ENCODE data around the gene IQCE. TPM values are rescaled to one million over a fixed set of nuclear protein-coding genes. Genes with fewer than 3 reads are reported as not detected.
"Not testable (repeated sequence)": the region's sequence is repeated elsewhere in the genome, so short reads cannot be mapped to it uniquely, and the experiment has no call there.

Gene IQCE
- polyA plus RNA-seq, 1 donor: 5.9 TPM

DNA sequence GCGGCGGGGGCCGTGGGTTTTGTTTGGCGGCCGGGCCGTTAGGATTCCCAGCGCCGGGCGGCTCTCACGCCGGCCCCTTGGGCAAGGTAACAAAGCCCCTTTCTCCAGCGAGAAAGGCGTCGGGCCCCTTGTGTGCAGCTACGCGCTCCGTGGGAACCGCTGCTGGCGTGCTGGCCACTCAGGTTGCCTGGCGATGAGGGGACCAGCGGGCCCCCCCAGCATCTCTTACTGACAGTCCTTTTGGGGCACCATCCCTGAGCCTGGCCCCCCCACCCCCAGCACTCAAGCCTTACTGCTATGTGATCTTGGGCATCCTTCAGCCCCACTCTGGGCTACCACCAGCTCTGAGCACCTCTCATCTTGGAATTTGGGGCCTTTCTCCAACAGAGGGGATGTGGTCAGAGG, 37.4 kb upstream of the IQCE start:
- DNase-seq: no peak

DNA sequence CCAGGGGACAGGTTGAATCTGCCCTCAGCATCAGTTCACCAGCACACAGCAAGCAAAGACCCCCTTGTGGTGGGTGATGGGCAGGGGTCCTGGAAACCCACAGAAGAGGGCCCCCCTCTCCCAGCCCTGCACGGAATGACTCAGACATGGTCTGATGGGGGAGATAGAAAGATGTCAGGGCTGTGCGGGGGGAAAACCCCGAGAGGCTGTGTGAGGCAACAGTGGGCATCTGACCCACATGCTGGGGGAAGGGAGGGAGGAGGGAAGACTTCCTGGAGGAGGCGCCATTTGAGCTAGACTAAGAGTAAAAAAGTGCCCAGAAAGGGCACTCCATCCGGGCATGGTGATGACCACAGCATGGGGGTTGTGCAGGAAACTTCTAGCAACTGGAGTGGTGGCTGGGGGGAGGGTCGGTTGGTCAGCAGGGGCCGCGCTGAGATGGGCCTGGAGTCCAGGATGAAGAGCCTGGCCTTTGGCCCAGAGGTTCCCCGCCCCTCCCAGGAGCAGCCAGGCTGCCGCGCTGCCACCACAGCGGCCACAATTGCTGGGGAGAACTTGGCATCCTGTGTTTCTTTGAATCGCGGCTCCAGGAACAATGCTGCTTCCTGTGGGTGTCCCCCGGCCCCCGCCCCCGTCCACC, 36.7 kb upstream of the IQCE start:
- DNase-seq: no peak

DNA sequence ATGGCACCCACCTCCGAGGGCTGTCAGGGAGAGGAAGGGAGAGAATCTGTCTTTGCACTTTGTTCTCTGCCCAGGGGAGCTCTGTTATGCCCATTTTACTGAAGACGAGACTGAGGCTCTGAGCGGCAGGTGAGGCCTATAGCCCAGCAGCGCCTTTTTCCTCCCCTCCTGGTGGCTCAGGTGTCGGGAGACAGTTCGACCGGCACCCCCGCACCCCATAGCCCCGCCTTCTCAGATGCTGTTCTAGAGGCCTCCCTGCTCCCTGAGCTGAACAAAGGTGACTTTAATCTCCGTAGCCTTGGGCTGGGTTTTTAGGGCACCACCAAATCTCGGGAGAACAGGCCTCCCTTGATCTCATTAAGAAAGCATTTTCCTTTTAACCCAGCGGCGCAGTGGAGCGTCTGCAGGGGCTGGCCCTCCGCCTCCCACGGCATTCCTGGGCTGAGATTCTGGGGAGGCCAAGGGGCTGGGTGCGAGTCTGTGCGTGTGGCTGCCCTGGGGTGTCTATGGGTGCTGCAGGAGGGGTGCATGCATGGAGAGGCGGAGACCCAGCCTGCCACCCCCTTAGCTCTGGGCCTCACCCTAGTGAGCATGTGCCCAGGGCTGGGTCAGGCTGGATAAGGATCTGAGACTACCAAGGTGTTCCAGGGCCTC, 35.9 kb upstream of the IQCE start:
- DNase-seq: no peak

DNA sequence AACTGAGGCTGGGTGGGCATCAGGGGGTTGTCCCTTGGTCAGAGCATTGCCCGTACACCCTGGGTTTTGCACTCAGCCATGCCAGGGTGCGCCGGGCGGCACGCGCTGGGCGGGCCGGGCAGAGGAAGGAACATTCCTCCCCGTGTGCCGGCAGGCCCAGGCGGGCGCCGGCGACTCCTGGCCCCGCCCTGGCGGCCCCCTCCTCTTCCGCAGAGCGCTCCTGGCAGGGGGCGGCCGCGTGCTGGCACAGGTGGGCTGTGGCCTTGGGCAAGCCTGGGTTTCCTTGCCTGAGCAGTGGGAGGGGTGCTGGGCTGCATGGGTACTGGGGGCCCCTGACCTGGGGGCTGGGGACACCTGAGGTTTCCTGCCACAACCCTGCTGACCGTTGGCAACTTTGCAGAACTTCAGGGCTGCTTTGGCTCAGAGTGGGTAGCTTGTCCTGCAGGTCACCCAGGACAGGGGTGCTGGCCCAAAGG, 35.3 kb upstream of the IQCE start:
- no peak for DNase-seq

DNA sequence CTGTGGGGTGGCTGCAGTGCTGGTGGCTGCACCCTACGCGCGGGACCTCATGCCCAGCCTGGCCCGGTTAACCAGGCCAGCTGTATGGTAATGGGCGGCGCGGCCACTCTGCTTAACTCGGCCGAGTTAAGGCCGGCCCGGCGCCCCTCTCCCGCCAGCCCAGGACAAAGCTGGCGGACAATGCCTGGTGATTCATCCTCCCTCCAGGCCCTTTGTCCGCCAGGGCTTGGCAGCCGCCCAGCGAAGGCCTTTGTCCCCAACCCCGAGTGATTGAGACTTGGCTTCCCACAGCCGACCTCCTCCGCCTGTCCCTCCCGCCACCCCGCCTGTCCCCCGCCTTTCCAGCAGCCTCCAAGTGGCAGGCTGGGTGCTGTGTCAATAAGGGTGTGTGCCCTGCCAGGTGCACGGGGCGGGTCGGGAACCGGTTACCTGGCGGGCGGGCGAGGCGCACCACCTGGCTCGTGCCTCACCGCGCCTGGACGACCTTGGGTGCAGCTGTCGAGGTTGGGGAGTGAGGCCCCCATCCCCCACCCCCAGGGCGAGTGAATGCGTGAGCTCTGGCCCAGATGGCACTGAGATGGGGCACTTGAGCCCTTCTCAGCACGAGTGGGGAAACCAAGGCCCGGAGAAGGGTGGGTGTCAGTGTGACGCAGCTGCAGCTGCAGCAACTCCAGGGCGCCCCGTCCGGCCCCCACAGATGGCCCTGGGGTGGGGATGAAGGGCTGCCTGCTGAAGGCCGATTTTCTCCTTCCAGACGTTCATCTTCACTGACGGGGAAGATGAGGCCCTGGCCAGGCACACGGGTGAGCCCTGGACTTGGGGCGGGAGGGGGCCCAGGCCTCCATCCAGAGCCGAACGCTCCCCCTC, 34.6 kb upstream of the IQCE start:
- DNase-seq: peak; percentile 59

DNA sequence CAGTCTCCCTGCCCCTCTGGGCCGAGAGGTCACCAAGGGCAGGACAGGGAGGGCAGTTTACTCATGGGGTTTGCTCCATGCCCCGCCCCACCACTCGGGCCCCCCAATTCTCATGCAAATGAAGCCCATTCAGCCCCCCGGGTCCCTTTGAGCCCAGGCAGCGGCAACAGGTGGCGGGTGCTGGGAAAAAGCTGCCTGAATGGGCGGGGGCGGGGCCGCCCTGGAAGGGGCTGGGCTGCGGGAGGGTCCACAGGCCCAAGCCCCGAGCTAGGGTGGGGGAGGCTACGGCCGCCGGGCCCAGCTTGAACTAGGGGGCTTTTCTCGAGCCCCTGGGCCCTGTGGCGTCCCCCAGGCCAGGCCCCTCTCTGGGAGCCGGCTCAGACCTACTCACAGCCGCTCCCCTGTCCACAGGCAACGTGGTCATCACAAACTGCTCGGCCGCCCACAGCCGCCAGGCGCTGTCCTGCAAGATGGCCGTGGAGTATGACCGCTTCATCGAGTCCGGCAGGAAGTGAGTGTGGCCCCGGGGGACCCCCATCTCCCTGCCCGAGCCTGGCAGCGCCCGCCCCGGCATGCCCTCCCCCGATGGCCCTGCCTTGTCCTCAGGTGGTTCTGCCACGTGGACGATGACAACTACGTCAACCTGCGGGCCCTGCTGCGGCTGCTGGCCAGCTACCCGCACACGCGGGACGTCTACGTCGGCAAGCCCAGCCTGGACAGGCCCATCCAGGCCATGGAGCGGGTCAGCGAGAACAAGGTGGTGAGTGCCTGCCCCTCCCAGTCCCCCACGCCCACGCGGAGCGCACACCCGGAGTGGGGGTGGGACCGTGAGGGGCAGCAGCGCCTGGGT, 33.7 kb upstream of the IQCE start:
- no peak for DNase-seq

DNA sequence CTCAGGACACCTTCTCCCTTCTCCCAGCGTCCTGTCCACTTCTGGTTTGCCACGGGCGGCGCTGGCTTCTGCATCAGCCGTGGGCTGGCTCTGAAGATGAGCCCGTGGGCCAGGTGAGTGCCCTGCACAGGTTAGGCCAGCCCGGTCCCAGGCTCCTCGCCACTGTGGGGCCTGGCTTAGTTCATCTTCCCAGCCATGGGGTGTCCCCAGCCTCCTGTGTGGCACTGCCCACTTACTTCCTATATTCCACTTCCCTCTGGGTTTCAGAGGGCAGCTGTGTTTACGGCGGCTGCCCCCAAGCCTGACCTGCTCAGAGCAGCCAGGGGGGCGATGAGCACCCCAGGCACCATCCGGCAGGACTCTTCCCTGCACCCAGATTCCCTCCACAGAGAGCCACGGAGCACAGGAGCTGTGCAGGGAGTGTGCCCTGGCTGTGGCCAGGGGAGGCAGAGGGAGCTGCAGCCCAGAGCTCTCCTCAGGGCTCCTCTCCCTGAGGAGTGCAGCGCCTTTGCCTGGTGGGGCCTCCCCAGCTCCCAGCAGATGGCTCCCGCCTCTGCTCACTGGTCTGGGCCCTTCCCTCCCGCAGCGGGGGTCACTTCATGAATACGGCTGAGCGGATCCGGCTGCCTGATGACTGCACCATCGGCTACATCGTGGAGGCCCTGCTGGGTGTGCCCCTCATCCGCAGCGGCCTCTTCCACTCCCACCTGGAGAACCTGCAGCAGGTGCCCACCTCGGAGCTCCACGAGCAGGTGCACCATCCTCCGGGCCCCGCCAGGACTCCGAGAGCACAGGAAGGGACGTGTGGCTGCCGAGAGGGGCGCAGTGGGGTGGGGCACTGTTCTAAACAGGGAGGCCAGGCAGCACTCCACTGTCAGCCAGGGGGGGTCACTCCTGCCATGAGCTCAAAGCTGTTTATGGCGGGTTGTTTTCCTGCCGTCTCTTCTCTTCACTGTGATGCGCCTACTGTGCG, 32.8 kb upstream of the IQCE start:
- DNase-seq: no peak

DNA sequence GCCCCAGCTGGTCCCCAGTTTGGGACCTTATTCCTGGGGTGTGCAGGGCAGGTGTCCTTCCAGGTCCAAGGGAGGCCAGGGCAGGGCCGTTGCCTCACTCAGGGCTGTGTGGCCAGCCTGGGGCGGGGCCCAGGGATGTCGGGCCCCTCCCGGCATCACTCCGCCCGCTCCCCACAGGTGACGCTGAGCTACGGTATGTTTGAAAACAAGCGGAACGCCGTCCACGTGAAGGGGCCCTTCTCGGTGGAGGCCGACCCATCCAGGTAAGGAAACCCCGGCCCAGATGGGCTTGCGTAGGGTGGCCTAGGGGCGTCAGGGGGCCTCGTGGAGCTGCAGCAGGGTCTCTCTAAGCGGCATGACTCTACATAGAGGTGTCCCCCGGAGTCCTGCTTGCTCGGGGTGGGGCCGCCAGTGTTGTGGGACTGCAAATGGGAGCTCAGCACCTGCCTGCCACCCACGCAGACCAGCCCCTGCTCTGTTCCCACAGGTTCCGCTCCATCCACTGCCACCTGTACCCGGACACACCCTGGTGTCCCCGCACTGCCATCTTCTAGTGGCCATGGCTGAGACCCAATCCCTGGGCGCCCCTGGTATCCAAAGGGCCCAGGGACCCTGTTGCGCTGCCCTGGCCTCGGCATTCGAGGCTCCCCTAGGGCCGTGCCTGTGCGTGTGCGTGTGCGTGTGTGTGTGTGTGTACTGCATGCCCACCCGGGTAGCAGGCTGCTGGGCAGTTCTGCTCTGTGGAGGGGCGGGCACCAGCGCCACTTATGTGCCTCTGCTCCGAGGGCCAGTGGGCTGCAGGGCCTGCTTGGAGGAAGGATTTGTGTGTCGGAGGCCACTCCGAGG, 31.9 kb upstream of the IQCE start:
- DNase-seq: no peak

DNA sequence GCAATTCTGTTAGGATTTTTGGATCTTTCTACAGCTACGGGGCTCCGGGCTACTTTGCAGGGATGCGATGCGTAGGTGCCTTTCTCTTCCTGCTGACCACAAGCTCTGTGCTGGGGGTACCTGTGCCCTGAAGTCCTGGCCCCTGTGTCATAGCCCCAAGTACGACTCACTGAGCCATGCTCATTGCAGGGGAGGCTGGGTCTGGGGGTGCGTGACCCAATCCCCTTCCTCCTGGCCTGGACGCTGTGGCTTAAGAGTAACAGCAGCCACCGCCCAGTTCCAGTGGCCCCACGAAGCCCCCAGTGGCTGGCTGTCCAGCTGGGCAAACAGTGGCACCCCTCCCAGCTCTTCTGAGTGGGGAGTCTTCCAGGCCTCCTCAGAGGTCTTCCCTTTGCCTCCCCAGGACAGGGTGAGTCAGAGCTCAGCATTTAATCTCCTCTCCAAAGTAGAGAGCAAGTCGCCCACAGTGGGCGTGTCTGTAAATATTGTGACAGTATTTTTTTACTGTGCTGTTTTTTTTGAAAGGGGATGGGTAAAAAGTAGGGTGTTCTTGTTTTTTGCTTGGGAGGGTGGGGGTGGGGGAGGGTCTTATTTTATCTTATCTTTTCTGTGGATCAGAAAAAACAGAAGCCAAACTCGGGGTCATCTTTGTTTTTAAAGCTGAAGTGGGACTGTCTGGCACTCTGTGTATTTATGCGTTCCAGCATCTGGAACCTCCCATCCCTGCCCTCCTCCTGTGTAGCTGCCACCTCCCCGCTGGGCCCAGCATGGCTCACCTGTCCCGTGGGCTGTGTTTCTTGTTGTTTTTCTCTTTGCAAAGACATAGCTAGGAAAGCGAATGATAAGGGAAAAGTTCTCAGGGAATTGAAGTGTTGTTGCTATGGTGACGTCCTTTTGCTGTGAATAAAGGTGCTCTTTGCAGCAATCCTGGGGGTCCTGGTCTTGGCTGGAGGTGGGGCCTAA, 31.0 kb upstream of the IQCE start:
- no peak for DNase-seq

DNA sequence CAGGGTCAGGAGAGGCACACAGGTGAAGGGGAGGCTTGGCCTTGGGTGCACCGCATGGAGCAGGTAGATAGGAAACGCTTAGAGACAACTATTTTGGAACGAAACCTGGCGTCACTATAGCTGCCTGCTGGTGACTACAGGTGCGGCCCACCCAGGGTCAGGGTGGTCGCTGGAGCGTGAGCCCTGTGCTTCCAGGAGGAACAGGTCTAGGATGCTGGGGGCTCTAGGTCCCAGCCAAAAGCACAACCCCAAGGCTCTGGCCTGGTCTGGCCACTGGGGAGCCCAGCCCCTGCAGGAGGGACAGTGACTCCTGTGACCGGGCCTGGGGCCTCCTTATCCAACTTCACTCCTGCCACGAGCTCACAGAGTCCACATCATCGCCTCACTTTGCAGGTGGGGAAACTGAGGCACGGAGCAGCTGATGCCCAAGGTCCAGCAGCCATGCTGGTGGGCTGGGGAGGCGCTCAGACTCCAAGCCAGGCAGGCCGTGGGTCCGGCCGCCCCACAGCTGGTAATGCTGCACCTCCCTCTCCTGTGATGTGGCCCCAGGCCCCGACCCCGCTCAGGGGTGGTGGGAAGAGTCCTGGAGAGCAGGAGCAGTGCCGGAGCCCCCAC, 30.2 kb upstream of the IQCE start:
- no peak for DNase-seq

DNA sequence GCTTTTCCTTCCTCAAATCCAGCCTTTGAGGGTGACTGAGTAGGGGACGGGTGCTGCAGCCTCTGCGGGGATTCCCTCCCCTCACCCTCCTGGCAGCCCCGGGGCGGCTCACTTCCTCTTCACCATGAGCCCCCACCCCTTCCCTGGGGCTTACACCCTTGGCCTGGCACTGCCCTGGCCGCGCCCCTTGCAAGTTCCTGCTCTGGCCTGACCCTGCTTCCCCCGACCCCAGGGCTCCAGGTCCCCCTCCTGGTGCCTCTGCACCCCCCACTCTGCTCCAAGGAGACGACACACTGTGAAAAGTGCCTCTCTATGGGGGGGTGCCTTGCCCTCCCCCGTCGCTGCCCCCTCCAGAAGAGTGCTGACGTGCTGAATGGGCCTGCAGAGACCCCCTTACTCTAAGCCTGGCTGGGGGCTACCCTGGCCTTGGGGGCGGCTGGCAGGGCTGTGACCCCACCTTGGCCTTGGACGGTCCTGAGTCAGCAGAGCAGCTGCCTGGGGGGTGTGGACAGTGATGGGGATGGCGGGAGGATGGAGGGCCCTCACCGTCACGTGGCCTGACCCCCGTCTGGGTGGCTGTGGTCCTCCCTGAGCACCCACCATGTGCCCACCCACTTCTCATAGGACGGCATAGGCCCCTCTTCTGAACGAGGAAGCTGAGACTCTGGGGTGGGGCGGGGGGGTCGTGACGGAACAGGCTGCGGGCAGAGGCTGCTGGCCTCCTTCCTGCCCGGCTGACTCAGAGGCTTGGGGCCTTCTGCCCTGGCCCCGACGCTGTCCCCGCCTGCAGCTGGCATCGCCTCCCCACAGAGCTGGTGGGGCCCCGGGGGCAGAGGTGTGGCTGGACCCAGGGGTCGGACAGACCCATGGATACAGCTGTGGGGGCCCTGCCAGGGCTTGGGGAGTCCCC, 29.4 kb upstream of the IQCE start:
- DNase-seq: peak; percentile 54

DNA sequence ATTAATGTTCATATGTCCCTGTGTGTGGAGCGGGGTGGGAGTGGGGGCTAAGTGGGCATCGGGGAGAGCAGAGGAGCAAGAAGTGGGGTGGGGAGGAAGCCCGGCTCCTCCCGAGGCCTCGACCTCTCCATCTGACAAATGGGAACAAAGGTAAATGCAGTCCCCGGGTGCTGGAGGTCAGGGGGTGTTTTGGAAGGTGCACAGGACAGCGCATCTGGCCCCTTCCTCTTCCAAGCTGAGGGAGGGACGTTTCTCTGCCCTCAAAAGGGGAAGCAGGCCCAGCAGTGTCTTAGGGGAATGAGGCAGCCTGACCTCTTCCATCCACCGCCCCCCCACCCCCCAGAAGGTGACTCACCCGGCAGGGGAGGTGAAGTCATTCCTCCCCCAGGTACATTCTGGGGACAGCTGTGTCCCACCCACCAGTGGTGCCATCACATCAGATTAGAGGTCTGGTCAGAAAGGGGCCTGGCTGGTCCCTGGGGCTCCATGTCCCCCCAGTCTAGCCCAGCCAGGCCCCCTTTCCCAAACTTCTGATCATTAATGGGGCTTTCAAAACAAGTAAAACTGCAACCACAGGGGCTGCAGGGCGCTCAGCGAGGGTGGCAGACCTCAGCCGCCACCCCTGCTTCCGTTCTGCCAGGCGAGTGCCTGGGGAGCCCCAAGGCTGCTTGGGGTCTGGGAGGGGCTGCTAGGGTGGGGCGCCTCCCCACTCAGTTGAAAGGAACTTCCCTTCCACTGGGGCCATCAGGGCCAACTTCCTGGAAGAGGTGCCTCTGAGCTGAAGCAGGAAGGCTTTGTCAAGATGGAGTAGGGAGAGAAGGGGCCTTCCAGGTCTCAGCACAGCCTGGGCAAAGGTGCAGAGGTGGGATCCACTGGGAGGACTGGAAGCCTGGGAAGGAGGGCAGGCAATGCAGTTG, 28.4 kb upstream of the IQCE start:
- DNase-seq: no peak

DNA sequence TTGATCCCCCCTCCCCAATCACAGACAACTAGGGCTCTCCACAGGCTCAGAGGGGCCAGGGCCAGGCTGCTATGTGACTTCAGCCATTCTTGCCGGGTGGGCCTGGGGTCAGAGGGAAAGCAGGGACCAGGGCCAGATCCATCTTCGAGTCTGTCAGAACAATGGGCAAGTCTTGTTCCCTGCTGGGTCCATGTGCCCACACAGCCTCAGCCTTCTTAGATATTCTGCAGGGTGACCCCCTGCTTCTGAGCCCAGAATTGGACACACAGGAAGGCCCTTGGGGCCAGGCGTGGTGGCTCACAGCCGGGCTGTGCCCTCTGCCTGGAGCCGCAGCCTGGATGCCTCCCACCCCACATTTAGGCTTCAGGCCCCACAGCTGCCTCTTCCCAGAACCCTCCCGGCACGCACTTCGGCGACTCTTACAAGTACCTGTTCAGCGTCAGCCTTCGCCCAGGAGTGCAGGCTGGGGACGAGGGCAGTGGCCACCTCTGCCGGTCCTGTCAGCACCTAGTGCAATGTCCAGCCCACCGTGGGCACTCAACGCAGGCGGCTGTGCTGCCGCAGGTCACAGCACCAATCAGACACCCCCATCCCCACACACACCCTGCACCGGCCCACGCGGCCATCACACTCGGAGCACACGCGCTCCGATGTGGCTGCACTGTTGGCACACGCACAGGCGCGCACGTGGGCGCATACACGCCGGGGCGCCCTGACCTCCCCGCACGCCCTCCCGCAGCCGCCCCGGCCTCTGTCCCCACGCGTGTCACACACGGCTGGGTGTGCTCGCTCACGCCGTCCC, 27.6 kb upstream of the IQCE start:
- not testable (repeated sequence) for DNase-seq

DNA sequence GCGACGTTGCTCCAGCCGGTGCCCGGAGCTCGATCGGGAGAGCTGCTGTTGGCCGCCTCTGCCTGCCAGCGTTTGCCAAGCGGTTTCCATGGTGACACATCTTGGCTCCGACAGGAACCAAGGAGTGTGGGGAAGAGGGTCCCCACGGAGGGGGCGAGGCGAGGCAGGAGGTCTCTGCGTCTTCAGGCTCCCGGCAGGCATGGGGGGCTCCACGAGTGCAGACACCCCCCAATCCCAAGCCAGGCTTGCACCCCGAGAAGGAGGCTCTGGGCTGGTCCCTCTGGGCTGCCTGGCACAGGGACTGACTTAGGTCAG, 27.0 kb upstream of the IQCE start:
- DNase-seq: not testable (repeated sequence)

DNA sequence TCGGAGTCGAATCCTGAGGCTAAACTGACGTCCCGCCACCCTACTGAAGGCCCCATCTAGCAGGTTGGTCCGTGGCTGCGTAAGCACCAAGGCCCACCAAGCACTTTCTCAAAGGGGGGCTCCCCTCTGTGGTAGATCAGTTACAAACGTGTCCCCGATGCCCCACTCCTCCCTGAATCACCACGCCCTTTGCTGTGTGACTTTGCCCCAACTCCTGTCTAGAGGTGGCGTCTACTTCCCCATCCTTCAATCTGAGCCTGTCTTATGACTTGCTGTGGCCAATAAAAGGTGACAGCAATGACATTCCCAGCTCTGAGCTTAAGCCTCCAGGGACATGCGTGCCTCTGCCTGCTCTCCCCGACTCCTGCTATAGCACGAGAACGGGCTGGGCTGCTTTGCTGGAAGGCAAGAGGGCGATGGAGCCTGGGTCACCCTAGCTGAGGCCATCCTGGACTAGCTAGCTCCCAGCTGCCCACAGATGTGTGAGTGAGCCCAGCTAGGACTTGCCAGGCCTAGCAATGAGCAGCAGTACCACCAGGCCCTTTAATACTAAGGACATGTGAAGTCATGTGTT, 26.5 kb upstream of the IQCE start:
- not testable (repeated sequence) for DNase-seq

All from hindlimb muscle (tissue), 1 donor.